Pancreas (tissue), 10 donors: Measurements from ENCODE around the gene NOL8. TPM values are rescaled to one million over a fixed set of nuclear protein-coding genes. Genes with fewer than 3 reads are reported as not detected.
A peak's percentile ranks its signal among the peaks of the same experiment; 100 is the strongest.

Experiments used
- ATAC-seq, 4 donors: fragments of 200-7000 bp; cut with Tn5 transposase; one replicate each; pipeline versions ENCODE4 v1.8.0 to v1.9.1; 2020; ENCODE audit warnings: mild to moderate bottlenecking in 4 of 4, moderate library complexity in 4 of 4
- DNase-seq, 6 donors: peaks; one replicate each; pipeline ENCODE4 v3.0.0-alpha.2; 2020
- FAIRE-seq: peaks from 2 replicates; lab custom pipeline; 2012; peaks lifted over from hg19 to GRCh38; lab: Jason Lieb, UNC
- H3K27ac ChIP-seq, 4 donors: fragments of 200-600 bp; sonication (generic); 1 replicate in 3 of 4; 2 replicates in 1 of 4; pipeline versions ENCODE4 v1.5.0 to v1.8.0; 2020
- H3K27me3 ChIP-seq, 4 donors: fragments of 200-600 bp; one replicate each; pipeline ENCODE4 v1.8.0; 2021
- H3K36me3 ChIP-seq, 3 donors: fragments of 200-600 bp; sonication (generic) in 1 of 3; one replicate each; pipeline versions ENCODE4 v1.5.0 to v1.8.0; 2020 to 2021
- H3K4me1 ChIP-seq, 3 donors: fragments of 200-600 bp; one replicate each; pipeline ENCODE4 v1.8.0; 2021
- H3K4me3 ChIP-seq, 4 donors: fragments of 200-600 bp; sonication (generic) in 2 of 4; one replicate each; pipeline versions ENCODE4 v1.5.0 to v1.8.0; 2020 to 2021
- H3K9me3 ChIP-seq, 4 donors: fragments of 200-600 bp; one replicate each; pipeline ENCODE4 v1.8.0; 2021
- CTCF ChIP-seq, 4 donors: fragments of 200-600 bp; sonication (generic) in 3 of 4; IDR thresholded peaks; one replicate each; pipeline versions ENCODE4 v1.5.0 to v1.8.0; 2021; ENCODE audit warnings: antibody characterized with exemption in 4 of 4
- WGBS, 2 donors: extraction: QIAGEN DNeasy Blood & Tissue Kit; methylation state at CpG; one replicate each; pipeline ENCODE4 v1.1.7; 2013; 5-methylcytosine and 5-hydroxymethylcytosine counted together
- intact Hi-C, 3 donors: fragments of 100-400 bp; cut with DNase I; formaldehyde crosslinking; loops; one replicate each; pipeline versions ENCODE4 v1.11.1 to v1.14.2; 2022
- polyA plus RNA-seq, 2 donors: library from polyadenylated mRNA; stranded (reverse); fragments of 200-250 nt; gene quantifications; one replicate each; pipeline ENCODE4 v1.2.3, GENCODE V29; 2013
- total RNA-seq, 6 donors: library from RNA; stranded (reverse); fragmentation: NEBNext Ultra II Directional in 4 of 6; extraction: Animal tissue kit (Norgen Biotek cat#: 25700) in 4 of 6; gene quantifications; one replicate each; pipeline versions ENCODE4 v1.2.1 to v1.2.4, GENCODE V29; 2021 to 2023
- donor health status: healthy with polysubstance abuse.
- donor health status: DM: no; HTN: no; CAD: no; lungs with moderate emphysema.
- donor health status: DM: no; HTN: no; CAD: no.
- donor health status: control.
- donor health status: control.
- donor health status: Bipolar disorder and iron deficiency.
- donor health status: DM: yes; HTN: yes; CAD: no.
- donor health status: DM: no; HTN: no; CAD: no.
- donor health status: DM: no; HTN: no; CAD: no.
- donor health status: DM: yes; HTN: yes; CAD: no.

The NOL8 gene
- total and polyA plus RNA-seq, 8 donors = 9.7 to 20.6 (median 14.9) TPM

- TF ChIP-seq CTCF (IDR thresholded peaks at IDR 0.05) = no peak
- WGBS, 2 donors = 73 to 88% methylated on average over 1 of the region's 1 CpG
- Histone ChIP-seq H3K27ac (no peak overlapping the region), H3K27me3 (no peaks in the 10 kb centered on the region), H3K9me3 (no peaks in the 10 kb centered on the region), H3K4me3 (no peak overlapping the region), H3K4me1 (no peaks in the 10 kb centered on the region), H3K36me3 (no peaks in the 10 kb centered on the region)
- intact Hi-C loops = no loop called here
- FAIRE-seq (peak; percentile 66), ATAC-seq (no peak), DNase-seq (no peak)
Measured at GRCh38 chr9:92342825-92343488, 17.8 kb upstream of the NOL8 start.

DNA sequence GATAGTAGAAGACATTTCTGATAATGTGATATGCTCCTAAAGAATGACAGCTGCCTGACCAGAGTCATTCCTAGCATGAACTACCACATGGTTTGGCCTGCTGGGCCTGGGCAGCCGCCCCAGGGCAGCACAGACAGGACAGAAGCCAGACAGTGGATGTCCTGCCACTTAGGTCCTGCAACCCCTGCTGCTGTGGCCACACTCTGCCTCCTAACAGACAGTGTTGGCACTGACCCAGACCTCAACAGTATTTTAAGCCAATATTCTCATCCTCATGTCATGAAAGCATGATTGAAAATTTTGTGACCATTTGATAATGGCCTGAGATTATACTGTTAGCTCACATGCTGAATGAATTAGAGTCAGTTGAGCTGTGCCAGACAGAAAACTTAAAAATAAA lies 16.4 kb upstream of the NOL8 start:
- intact Hi-C loops = no loop called here
- ATAC-seq (no peak), FAIRE-seq (no peak)

DNA sequence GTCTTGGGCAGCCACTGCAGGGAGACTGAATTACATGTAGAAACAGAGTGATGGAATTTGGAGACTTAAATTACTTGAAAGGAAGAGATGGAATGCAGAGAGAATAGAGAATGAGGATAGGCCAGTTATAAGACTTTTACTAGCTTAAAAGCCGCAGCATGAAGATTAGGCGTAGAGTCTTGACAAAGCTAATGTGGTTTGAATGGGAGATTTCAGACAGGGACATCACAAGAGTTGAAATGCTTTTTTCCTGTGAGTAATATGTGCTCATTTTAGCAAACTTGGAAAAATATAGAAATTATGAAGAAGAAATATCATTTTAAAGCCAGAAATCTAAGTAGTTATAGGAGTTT lies 8.1 kb upstream of the NOL8 start:
- intact Hi-C loops = no loop called here
- Histone ChIP-seq H3K27ac (no peak overlapping the region), H3K36me3 (no peaks in the 10 kb centered on the region), H3K9me3 (no peaks in the 10 kb centered on the region), H3K4me1 (no peaks in the 10 kb centered on the region), H3K27me3 (no peaks in the 10 kb centered on the region), H3K4me3 (no peak overlapping the region)
- DNase-seq (no peak), ATAC-seq (no peak), FAIRE-seq (no peak)
- no peak for TF ChIP-seq CTCF (IDR thresholded peaks at IDR 0.05)
- WGBS, 2 donors = 97% methylated on average over 2 of the region's 2 CpGs

More for the DNA sequence above, 16.4 kb upstream of the NOL8 start:
- H3K36me3 ChIP-seq = no peaks in the 10 kb centered on the region
- no peaks in the 10 kb centered on the region for H3K4me1 ChIP-seq
- H3K9me3 ChIP-seq = no peaks in the 10 kb centered on the region
- no peak overlapping the region for H3K27ac ChIP-seq
- no peak for TF ChIP-seq CTCF (IDR thresholded peaks at IDR 0.05)
- DNase-seq = no peak
- no peaks in the 10 kb centered on the region for H3K27me3 ChIP-seq
- 95 to 100% methylated on average over 1 of the region's 1 CpG for WGBS, 2 donors
- no peak overlapping the region for H3K4me3 ChIP-seq

GRCh38 chr9:92332577-92333281 lies 7.6 kb upstream of the NOL8 start:
- Histone ChIP-seq H3K4me3 (no peak overlapping the region), H3K4me1 (no peaks in the 10 kb centered on the region), H3K36me3 (no peaks in the 10 kb centered on the region), H3K27ac (no peak overlapping the region), H3K9me3 (no peaks in the 10 kb centered on the region), H3K27me3 (no peaks in the 10 kb centered on the region)
- FAIRE-seq (no peak), DNase-seq (no peak), ATAC-seq (no peak)
- no peak for TF ChIP-seq CTCF (IDR thresholded peaks at IDR 0.05)
- 69 to 70% methylated on average over 3 of the region's 3 CpGs for WGBS, 2 donors
- intact Hi-C loops = no loop called here

DNA sequence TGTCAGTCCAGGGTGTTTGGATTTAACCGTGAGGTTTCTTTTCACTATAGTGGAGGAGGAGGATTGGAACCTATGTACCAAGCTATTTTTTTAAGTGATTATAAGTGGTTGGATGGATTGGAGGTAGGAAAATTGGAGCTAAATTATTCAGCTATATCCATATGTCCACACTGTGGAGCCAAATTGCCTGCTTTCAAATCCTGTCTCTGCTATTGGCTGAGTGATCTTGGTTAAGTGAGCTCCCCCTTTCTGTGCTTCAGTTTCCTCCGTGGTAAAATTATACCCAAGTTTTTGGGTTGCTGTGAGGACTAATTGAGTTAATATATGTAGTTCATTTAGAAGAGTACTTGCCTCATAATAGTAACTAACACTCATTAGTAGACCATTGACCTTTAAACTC lies 3.1 kb upstream of the NOL8 start:
- no peaks in the 10 kb centered on the region for H3K36me3 ChIP-seq
- DNase-seq = no peak
- no peak overlapping the region for H3K4me3 ChIP-seq
- H3K4me1 ChIP-seq = peaks cover 0 to 16% (median 8%) of the 10 kb centered on the region in 3 donors
- no peak for TF ChIP-seq CTCF (IDR thresholded peaks at IDR 0.05)
- no peaks in the 10 kb centered on the region for H3K9me3 ChIP-seq
- H3K27ac ChIP-seq = no peak overlapping the region
- FAIRE-seq = no peak
- no peak for ATAC-seq
- intact Hi-C loops = no loop called here
- H3K27me3 ChIP-seq = no peaks in the 10 kb centered on the region
- 47 to 48% methylated on average over 2 of the region's 2 CpGs for WGBS, 2 donors
